SU-DHL-6 (cell line): Measurements from ENCODE around the gene B4GALNT3.

Experiments
- H2AFZ ChIP-seq: fragments of 200-600 bp; sonication (generic); 2 replicates; pipeline ENCODE4 v1.6.1; 2014; ENCODE audit warnings: low read depth, mild to moderate bottlenecking, moderate library complexity, mixed read lengths, antibody characterized with exemption, low read length; ENCODE audit not compliant: severe bottlenecking
- H3F3A ChIP-seq: fragments of 200-600 bp; shearing (Covaris generic); 2 replicates; pipeline ENCODE4 v1.6.0; 2016; ENCODE audit warnings: antibody characterized with exemption, mild to moderate bottlenecking; ENCODE audit not compliant: insufficient read depth
- H3K27ac ChIP-seq: fragments of 200-600 bp; sonication (generic); 2 replicates; pipeline ENCODE4 v1.5.1; 2016; ENCODE audit warnings: low read depth, mild to moderate bottlenecking, low read length, moderate library complexity, mixed read lengths
- H3K27me3 ChIP-seq: fragments of 200-600 bp; sonication (generic), shearing (Covaris generic); 2 replicates; pipeline ENCODE4 v1.6.0; 2014; ENCODE audit warnings: mild to moderate bottlenecking, low read length
- H3K36me3 ChIP-seq: fragments of 200-600 bp; sonication (generic); 2 replicates; pipeline ENCODE4 v1.6.1; 2014; ENCODE audit warnings: mild to moderate bottlenecking, low read length, mixed read lengths
- H3K4me2 ChIP-seq: fragments of 300-600, 200-600 bp; shearing (Covaris generic), sonication (generic); 2 replicates; pipeline ENCODE4 v1.6.0; 2014; ENCODE audit warnings: low read length, low read depth, mild to moderate bottlenecking; ENCODE audit not compliant: poor library complexity, severe bottlenecking
- H3K4me3 ChIP-seq: fragments of 200-600 bp; sonication (generic); 2 replicates; pipeline ENCODE4 v1.5.1; 2014; ENCODE audit warnings: antibody characterized with exemption, low read length, mild to moderate bottlenecking, mixed read lengths; ENCODE audit not compliant: insufficient read depth, poor library complexity, severe bottlenecking
- H3K79me2 ChIP-seq: fragments of 200-600 bp; sonication (generic); 2 replicates; pipeline ENCODE4 v1.6.1; 2014; ENCODE audit warnings: mild to moderate bottlenecking, low read length, moderate library complexity; ENCODE audit not compliant: insufficient read depth
- H3K9ac ChIP-seq: fragments of 200-600 bp; sonication (generic); 2 replicates; pipeline ENCODE4 v1.7.0; 2014; ENCODE audit warnings: mild to moderate bottlenecking, low read length
- H3K9me2 ChIP-seq: fragments of 200-600 bp; sonication (generic); replicated peaks from 2 replicates; pipeline ENCODE4 v1.6.1; 2014; ENCODE audit warnings: low read length; ENCODE audit not compliant: insufficient read depth
- H3K9me3 ChIP-seq: fragments of 200-600 bp; sonication (generic); 2 replicates; pipeline ENCODE4 v1.6.1; 2014; ENCODE audit warnings: low read length, mixed read lengths; ENCODE audit not compliant: insufficient read depth
- H4K20me1 ChIP-seq: fragments of 200-600 bp; sonication (generic); 2 replicates; pipeline ENCODE4 v1.6.1; 2014; ENCODE audit warnings: low read depth, mild to moderate bottlenecking, antibody characterized with exemption, low read length, moderate library complexity, mixed read lengths
- EZH2phosphoT487 ChIP-seq: fragments of 200-600 bp; sonication (generic), shearing (Covaris generic); conservative IDR thresholded peaks from 2 replicates; pipeline ENCODE4 v1.6.1; 2018; ENCODE audit warnings: mild to moderate bottlenecking, antibody characterized with exemption, low read length, moderate library complexity, mixed read lengths
- TF ChIP-seq, protein P1 (sequence below): fragments of 200-600 bp; sonication (generic); IDR thresholded peaks from one replicate; pipeline ENCODE4 v1.5.1; 2017; ENCODE audit warnings: antibody characterized with exemption, mild to moderate bottlenecking, low read length, moderate library complexity; ENCODE audit not compliant: insufficient read depth, poor library complexity, severe bottlenecking

B4GALNT3 gene

DNA sequence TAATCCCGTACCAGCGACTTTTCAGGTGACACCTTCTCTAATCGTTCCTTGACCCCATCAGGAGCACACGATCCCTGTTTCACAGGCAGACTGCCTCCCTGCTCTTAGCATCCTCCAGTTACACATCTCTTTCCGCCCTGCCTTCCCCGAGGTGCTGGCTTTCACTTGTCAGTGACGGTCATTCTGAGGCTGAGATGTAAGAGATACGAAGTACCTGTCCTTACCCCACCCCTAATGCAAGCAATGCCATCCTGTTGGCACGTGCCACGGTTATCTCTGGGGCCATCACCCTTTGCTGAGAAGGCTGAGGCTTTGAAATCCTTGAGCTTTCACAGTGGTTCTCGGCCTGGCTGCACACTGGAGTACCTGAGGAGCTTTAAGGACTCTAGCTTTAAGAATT is 24.4 kb downstream of the B4GALNT3 start:
- no peak overlapping the region for H3K27ac ChIP-seq
- no peak overlapping the region for H3K9ac ChIP-seq
- no peaks in the 10 kb centered on the region for H3K9me3 ChIP-seq
- H2AFZ ChIP-seq = no peak overlapping the region
- no peaks in the 10 kb centered on the region for H3F3A ChIP-seq
- no peaks in the 10 kb centered on the region for H3K9me2 ChIP-seq
- H3K4me3 ChIP-seq = no peak overlapping the region
- H3K79me2 ChIP-seq = no peaks in the 10 kb centered on the region
- H3K36me3 ChIP-seq = no peaks in the 10 kb centered on the region
- TF ChIP-seq EZH2phosphoT487 = no peak
- TF ChIP-seq, protein P1, sequence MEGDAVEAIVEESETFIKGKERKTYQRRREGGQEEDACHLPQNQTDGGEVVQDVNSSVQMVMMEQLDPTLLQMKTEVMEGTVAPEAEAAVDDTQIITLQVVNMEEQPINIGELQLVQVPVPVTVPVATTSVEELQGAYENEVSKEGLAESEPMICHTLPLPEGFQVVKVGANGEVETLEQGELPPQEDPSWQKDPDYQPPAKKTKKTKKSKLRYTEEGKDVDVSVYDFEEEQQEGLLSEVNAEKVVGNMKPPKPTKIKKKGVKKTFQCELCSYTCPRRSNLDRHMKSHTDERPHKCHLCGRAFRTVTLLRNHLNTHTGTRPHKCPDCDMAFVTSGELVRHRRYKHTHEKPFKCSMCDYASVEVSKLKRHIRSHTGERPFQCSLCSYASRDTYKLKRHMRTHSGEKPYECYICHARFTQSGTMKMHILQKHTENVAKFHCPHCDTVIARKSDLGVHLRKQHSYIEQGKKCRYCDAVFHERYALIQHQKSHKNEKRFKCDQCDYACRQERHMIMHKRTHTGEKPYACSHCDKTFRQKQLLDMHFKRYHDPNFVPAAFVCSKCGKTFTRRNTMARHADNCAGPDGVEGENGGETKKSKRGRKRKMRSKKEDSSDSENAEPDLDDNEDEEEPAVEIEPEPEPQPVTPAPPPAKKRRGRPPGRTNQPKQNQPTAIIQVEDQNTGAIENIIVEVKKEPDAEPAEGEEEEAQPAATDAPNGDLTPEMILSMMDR = no peak
- H3K4me2 ChIP-seq = no peak overlapping the region
- H3K27me3 ChIP-seq = no peaks in the 10 kb centered on the region
- H4K20me1 ChIP-seq = no peaks in the 10 kb centered on the region

DNA sequence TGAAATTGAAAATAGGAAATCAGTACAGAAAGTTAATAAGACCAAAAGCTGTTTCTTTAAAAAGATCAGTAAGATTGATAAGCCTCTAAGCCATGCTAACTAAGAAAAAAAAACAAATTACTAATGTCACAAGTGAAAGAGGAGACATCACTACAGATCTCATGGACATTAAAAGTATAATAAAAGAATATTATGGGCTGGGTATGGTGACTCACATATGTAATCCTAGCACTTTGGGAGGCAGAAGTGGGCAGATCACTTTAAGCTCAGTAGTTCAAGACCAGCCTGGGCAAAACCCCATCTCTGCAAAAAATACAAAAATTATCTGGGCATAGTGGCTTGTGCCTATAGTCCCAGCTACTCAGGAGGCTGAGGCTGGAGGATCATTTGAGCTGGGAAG is 30.5 kb downstream of the B4GALNT3 start:
- Histone ChIP-seq H3K9ac (no peak overlapping the region), H3K4me2 (no peak overlapping the region), H3K36me3 (no peaks in the 10 kb centered on the region), H3K9me3 (peaks cover 6% of the 10 kb centered on the region; the same call in 1 of the 2 replicates), H3K9me2 (no peaks in the 10 kb centered on the region), H3K27ac (no peak overlapping the region), H3F3A (no peaks in the 10 kb centered on the region), H2AFZ (no peak overlapping the region), H4K20me1 (no peaks in the 10 kb centered on the region), H3K4me3 (no peak overlapping the region), H3K27me3 (no peaks in the 10 kb centered on the region), H3K79me2 (no peaks in the 10 kb centered on the region)
- TF ChIP-seq EZH2phosphoT487 = no peak
- TF ChIP-seq, protein P1 = no peak

DNA sequence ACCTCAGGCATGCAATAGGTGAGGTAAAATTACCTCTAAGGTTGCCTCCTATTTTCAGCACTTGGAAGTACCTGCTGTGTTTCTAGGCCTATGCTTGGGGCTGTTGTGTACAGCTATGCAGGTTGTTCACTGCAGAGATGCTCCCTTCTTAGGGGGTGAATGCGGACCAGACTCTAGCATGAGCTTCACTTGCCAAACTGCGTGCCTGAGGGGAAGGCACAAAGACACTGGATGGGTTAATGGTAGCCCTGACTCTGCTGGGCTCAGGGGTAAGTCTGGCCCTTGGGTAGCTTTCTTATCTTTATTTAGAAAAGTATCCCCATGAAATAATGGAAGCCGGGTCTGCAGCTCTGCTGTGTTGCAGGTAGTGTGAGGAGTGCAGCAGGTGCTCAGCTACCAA is 35.7 kb downstream of the B4GALNT3 start:
- Histone ChIP-seq H3K27ac (no peak overlapping the region), H3K79me2 (no peaks in the 10 kb centered on the region), H3K36me3 (no peaks in the 10 kb centered on the region), H3K9me3 (no peaks in the 10 kb centered on the region), H3K9me2 (no peaks in the 10 kb centered on the region), H3K4me2 (no peak overlapping the region), H2AFZ (no peak overlapping the region), H3K27me3 (no peaks in the 10 kb centered on the region), H3K9ac (no peak overlapping the region), H3K4me3 (no peak overlapping the region), H4K20me1 (no peaks in the 10 kb centered on the region), H3F3A (no peaks in the 10 kb centered on the region)
- TF ChIP-seq, protein P1 = no peak
- no peak for TF ChIP-seq EZH2phosphoT487

DNA sequence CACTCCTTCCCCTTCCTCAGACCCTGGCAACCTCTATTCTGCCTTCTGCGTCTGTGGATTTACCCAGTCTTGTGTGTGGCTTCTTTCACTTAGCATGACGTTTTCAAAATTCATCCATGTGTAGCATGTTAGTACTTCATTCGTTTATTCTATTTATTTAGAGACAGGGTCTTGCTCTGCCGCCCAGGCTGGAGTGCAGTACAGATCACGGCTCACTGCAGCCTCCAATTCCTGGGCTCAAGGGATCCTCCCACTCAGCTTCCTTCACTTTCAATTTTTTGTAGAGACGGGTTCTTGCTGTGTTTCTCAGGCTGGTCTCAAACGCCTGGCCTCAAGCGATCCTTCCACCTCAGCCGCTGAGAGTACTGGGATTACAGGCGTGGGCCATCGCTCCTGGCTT is 37.0 kb downstream of the B4GALNT3 start:
- Histone ChIP-seq H3K4me3 (no peak overlapping the region), H3K36me3 (no peaks in the 10 kb centered on the region), H3K79me2 (no peaks in the 10 kb centered on the region), H3K9me2 (no peaks in the 10 kb centered on the region), H3F3A (no peaks in the 10 kb centered on the region), H3K9ac (no peak overlapping the region), H3K9me3 (no peaks in the 10 kb centered on the region), H3K4me2 (no peak overlapping the region), H3K27me3 (no peaks in the 10 kb centered on the region), H3K27ac (no peak overlapping the region), H4K20me1 (no peaks in the 10 kb centered on the region), H2AFZ (no peak overlapping the region)
- no peak for TF ChIP-seq EZH2phosphoT487
- TF ChIP-seq, protein P1 = no peak
